NB4 (cell line): ENCODE data around the gene EPB41L1.

Experiments
- DNase-seq: peaks from one replicate; pipeline ENCODE4 v3.0.0; 2010; ENCODE audit warnings: low read depth
- H3K4me3 ChIP-seq: one replicate; pipeline ENCODE4 v1.5.1; 2011; ENCODE audit warnings: mild to moderate bottlenecking, low read depth, low read length, moderate library complexity
- CTCF ChIP-seq: IDR thresholded peaks from one replicate; pipeline ENCODE4 v1.5.1; 2012; ENCODE audit warnings: low read depth, low read length
- MAX ChIP-seq: IDR thresholded peaks from 2 replicates; pipeline ENCODE4 v1.6.1; 2011; ENCODE audit warnings: low read depth, low read length
- MYC ChIP-seq: IDR thresholded peaks from 2 replicates; pipeline ENCODE4 v1.6.1; 2011; ENCODE audit warnings: low read depth, low read length
- POLR2A ChIP-seq: IDR thresholded peaks from 2 replicates; pipeline ENCODE4 v1.6.1; 2011; ENCODE audit warnings: mild to moderate bottlenecking; ENCODE audit not compliant: insufficient read length; ENCODE audit errors: extremely low read depth

The EPB41L1 gene

GRCh38 chr20:36157610-36158009 is 3.1 kb downstream of the EPB41L1 start:
- H3K4me3 ChIP-seq: no peak overlapping the region
- TF ChIP-seq MYC (no peak), POLR2A (no peak), CTCF (no peak), MAX (no peak)
- no peak for DNase-seq

GRCh38 chr20:36158160-36158741 is 3.7 kb downstream of the EPB41L1 start:
- H3K4me3 ChIP-seq: no peak overlapping the region
- no peak for DNase-seq
- TF ChIP-seq MAX: no peak
- TF ChIP-seq MYC: no peak
- no peak for TF ChIP-seq CTCF

- no peak for DNase-seq
- TF ChIP-seq MYC: no peak
- TF ChIP-seq CTCF: no peak
- no peak for TF ChIP-seq MAX
- TF ChIP-seq POLR2A: no peak
- no peak overlapping the region for H3K4me3 ChIP-seq
Measured at GRCh38 chr20:36159833-36160232, 5.3 kb downstream of the EPB41L1 start.

GRCh38 chr20:36162272-36162966 is 7.9 kb downstream of the EPB41L1 start:
- TF ChIP-seq MAX: no peak
- no peak for TF ChIP-seq CTCF
- TF ChIP-seq MYC: no peak
- no peak for TF ChIP-seq POLR2A
- DNase-seq: peak; percentile 28
- H3K4me3 ChIP-seq: no peak overlapping the region

GRCh38 chr20:36167902-36168503 is 13.5 kb downstream of the EPB41L1 start:
- TF ChIP-seq CTCF: no peak
- TF ChIP-seq MYC: no peak
- TF ChIP-seq MAX: no peak
- no peak for TF ChIP-seq POLR2A
- no peak overlapping the region for H3K4me3 ChIP-seq
- DNase-seq: peak; percentile 37
